ENCODE results near the gene LSAMP.

Gene LSAMP

DNA sequence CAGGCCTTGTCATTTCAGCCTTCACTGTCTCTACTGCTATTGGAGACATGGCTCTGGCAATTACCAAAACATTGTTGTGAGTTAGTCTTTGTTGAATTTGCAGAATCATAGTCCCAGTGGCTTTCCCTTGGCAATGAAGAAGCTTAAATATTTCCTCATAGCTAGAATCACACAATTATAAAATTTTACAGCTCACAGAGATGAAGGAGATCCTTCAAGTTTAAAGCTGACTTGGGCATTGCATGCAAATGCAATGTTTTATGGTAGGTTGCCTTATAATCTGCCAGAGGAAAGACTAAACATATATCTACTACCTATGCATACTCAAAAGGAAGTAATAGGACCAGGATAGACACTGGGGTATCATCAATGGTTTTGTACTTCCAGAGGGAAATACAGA lies 90.9 kb downstream of the LSAMP start:
- DNase-seq (ENCODE audit: low read depth), result no peak
- in situ Hi-C loops (cut with HindIII; ENCODE audit: low sequenced_read_pairs), result no loop called here
- H3K4me3 ChIP-seq (ENCODE audit: low read depth, low read length), result no peak overlapping the region
- TF ChIP-seq, protein P1, sequence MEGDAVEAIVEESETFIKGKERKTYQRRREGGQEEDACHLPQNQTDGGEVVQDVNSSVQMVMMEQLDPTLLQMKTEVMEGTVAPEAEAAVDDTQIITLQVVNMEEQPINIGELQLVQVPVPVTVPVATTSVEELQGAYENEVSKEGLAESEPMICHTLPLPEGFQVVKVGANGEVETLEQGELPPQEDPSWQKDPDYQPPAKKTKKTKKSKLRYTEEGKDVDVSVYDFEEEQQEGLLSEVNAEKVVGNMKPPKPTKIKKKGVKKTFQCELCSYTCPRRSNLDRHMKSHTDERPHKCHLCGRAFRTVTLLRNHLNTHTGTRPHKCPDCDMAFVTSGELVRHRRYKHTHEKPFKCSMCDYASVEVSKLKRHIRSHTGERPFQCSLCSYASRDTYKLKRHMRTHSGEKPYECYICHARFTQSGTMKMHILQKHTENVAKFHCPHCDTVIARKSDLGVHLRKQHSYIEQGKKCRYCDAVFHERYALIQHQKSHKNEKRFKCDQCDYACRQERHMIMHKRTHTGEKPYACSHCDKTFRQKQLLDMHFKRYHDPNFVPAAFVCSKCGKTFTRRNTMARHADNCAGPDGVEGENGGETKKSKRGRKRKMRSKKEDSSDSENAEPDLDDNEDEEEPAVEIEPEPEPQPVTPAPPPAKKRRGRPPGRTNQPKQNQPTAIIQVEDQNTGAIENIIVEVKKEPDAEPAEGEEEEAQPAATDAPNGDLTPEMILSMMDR (IDR thresholded peaks at IDR 0.05; ENCODE audit: low read depth, low read length, missing control alignments), result no peak

DNA sequence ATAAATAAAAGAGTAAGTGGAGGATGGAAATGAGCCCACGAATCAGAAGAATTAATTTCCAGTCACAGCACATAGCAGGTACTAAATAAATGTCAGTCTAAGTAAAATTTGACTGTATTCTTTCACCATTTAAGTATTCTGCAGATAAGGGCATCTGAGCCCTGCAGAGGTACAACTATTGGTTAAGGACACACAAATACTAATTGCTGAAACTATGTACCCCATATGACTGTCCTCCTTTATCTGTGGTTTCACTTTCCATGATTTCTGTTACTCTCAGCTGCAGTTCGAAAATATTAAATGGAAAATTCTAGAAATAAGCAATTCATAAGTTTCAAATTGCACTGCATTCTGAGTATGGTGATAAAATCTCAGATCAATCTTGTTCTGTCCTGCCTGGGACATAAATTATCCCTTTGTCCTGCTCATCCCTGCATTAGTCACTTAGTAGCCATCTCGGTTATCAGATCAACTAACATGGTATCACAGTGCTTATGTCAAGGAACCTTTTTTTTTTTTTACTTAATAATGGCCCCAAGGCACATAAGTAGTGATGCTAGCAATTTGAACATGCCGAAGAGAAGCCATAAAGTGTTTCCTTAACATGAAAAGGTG lies 95.1 kb downstream of the LSAMP start:
- TF ChIP-seq, protein P1 (IDR thresholded peaks at IDR 0.05; ENCODE audit: low read depth, low read length, missing control alignments), result no peak
- no peak for DNase-seq (ENCODE audit: low read depth)
- no peak overlapping the region for H3K4me3 ChIP-seq (ENCODE audit: low read depth, low read length)
- in situ Hi-C loops (cut with HindIII; ENCODE audit: low sequenced_read_pairs), result no loop called here

DNA sequence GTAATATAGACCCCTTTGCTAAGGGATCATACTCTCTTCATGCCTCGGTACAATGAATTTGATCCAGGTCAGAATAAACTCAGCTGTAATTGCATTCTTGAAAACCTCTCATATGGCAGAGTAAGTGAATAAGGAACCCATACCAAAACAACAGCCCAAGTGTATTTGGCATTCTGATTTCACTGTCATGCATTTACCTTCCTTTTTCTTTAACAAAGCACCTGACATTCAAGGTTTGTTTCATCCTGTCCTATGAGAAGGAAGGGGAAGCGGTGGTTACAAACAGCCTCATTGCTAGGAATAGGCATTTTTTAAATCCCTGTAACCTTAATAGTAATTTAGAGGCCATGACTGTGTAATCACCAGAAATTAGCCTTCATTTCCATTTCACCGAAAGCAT lies 97.1 kb downstream of the LSAMP start:
- no peak for DNase-seq (ENCODE audit: low read depth)
- in situ Hi-C loops (cut with HindIII; ENCODE audit: low sequenced_read_pairs), result no loop called here
- TF ChIP-seq, protein P1 (IDR thresholded peaks at IDR 0.05; ENCODE audit: low read depth, low read length, missing control alignments), result no peak
- H3K4me3 ChIP-seq (ENCODE audit: low read depth, low read length), result no peak overlapping the region

DNA sequence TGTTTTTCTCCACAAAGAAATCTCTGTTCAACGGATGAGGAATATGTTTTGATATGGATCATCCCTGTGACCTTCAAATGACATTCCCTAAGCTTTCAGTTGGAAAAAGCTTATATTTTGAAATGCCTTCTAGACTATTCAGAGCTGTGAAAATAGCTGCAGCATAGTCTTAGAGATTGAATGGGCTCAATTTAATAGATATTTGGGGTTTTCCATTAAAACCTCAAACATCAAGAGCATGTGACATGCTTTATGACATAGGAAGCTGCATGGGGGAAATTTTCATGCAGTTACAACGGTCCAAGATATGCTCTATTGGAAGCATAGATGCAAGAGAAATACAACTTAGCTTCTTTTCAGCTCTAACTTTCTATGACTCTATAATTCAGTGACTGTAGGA lies 102.8 kb downstream of the LSAMP start:
- DNase-seq (ENCODE audit: low read depth), result no peak
- TF ChIP-seq, protein P1 (IDR thresholded peaks at IDR 0.05; ENCODE audit: low read depth, low read length, missing control alignments), result no peak
- in situ Hi-C loops (cut with HindIII; ENCODE audit: low sequenced_read_pairs), result no loop called here

DNA sequence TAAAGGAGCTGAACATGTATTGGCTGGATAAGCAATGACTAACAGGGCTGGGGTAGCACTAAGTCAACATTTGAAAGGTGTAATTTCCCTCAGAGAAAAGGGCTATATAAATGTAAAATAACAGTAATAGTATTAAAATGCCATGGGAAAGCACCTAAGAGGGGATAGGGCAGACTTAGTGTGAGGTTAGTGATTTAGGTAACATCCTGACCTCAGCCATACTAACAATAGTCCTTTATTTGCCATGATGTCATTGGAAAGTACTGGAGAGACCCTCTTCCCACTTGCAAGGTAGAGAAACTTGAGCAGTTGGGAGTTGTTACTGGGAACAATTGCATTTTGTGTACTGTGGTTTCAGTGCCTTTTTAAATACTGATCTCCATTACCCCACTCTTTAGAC lies 103.4 kb downstream of the LSAMP start:
- in situ Hi-C loops (cut with HindIII; ENCODE audit: low sequenced_read_pairs), result no loop called here
- TF ChIP-seq, protein P1 (IDR thresholded peaks at IDR 0.05; ENCODE audit: low read depth, low read length, missing control alignments), result no peak

More for the DNA sequence above, 102.8 kb downstream of the LSAMP start:
- no peak overlapping the region for H3K4me3 ChIP-seq (ENCODE audit: low read depth, low read length)

DNA sequence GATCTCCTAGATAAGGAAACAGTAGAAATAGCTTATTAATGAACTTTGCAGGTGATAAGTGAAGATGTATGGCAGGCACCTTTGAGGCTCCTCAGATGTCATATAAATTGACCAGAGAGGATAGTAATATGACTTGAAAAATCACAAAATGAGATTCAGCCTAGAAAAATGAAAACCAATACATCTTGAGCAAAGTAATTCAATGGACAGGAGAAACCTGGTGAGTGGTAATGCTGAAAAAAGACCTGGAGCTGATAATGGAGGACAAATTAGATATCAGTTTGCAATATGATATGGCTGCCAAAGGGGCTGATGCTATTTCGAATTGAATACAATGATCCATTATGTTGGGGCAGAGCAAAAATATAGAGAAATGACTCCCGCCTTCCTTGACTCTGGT lies 103.9 kb downstream of the LSAMP start:
- in situ Hi-C loops (cut with HindIII; ENCODE audit: low sequenced_read_pairs), result no loop called here
- TF ChIP-seq, protein P1 (IDR thresholded peaks at IDR 0.05; ENCODE audit: low read depth, low read length, missing control alignments), result no peak
- DNase-seq (ENCODE audit: low read depth), result no peak
- no peak overlapping the region for H3K4me3 ChIP-seq (ENCODE audit: low read depth, low read length)

More for the DNA sequence above, 103.4 kb downstream of the LSAMP start:
- H3K4me3 ChIP-seq (ENCODE audit: low read depth, low read length), result no peak overlapping the region
- DNase-seq (ENCODE audit: low read depth), result no peak
